ENCODE data around the gene SIK2.
A peak's percentile ranks its signal among the peaks of the same experiment; 100 is the strongest.

SIK2 gene

GRCh38 chr11:111722501-111722900, 120.3 kb downstream of the SIK2 start:
- TF ChIP-seq RARB (CRISPR knock-in tag; IDR thresholded peaks at IDR 0.05) (no peak), CREB5 (CRISPR knock-in tag; IDR thresholded peaks at IDR 0.05; ENCODE audit: low read depth) (no peak), PPARA (CRISPR knock-in tag; IDR thresholded peaks at IDR 0.05; ENCODE audit: borderline replicate concordance) (no peak), OSR1 (CRISPR knock-in tag; IDR thresholded peaks at IDR 0.05) (no peak), CSRNP3 (CRISPR knock-in tag; IDR thresholded peaks at IDR 0.05) (no peak), SNAI2 (CRISPR knock-in tag; IDR thresholded peaks at IDR 0.05) (no peak), ZNF565 (CRISPR knock-in tag; conservative IDR thresholded peaks at IDR 0.05; ENCODE audit: low read depth) (no peak), ISL1 (CRISPR knock-in tag; IDR thresholded peaks at IDR 0.05) (no peak), ZNF70 (CRISPR knock-in tag; IDR thresholded peaks at IDR 0.05) (no peak), PATZ1 (CRISPR knock-in tag; IDR thresholded peaks at IDR 0.05; ENCODE audit: borderline replicate concordance) (no peak), CSDC2 (CRISPR knock-in tag; IDR thresholded peaks at IDR 0.05) (no peak), POU6F1 (CRISPR knock-in tag; IDR thresholded peaks at IDR 0.05; ENCODE audit: borderline replicate concordance, low read depth) (no peak), TOX (CRISPR knock-in tag; IDR thresholded peaks at IDR 0.05; ENCODE audit: borderline replicate concordance) (no peak), GLIS3 (CRISPR knock-in tag; IDR thresholded peaks at IDR 0.05) (no peak), ZFP3 (CRISPR knock-in tag; IDR thresholded peaks at IDR 0.05) (no peak), ESRRG (CRISPR knock-in tag; IDR thresholded peaks at IDR 0.05) (no peak)
- no peak for ATAC-seq

- ATAC-seq = peak; percentile 20; the same call in 2 of the 3 replicates
- TF ChIP-seq TOX (CRISPR knock-in tag; IDR thresholded peaks at IDR 0.05; ENCODE audit: borderline replicate concordance) (no peak), TSHZ2 (CRISPR knock-in tag; IDR thresholded peaks at IDR 0.05) (no peak), CSRNP3 (CRISPR knock-in tag; IDR thresholded peaks at IDR 0.05) (no peak), ARNTL (CRISPR knock-in tag; IDR thresholded peaks at IDR 0.05; ENCODE audit: borderline replicate concordance, low read depth) (no peak), ESRRG (CRISPR knock-in tag; IDR thresholded peaks at IDR 0.05) (no peak), PPARA (CRISPR knock-in tag; IDR thresholded peaks at IDR 0.05; ENCODE audit: borderline replicate concordance) (no peak), ISL1 (CRISPR knock-in tag; IDR thresholded peaks at IDR 0.05) (no peak), ZNF70 (CRISPR knock-in tag; IDR thresholded peaks at IDR 0.05) (no peak), ZC3H10 (CRISPR knock-in tag; IDR thresholded peaks at IDR 0.05) (no peak), PATZ1 (CRISPR knock-in tag; IDR thresholded peaks at IDR 0.05; ENCODE audit: borderline replicate concordance) (no peak), ZFP30 (CRISPR knock-in tag; IDR thresholded peaks at IDR 0.05) (no peak), RARB (CRISPR knock-in tag; IDR thresholded peaks at IDR 0.05) (no peak), ZNF8 (CRISPR knock-in tag; IDR thresholded peaks at IDR 0.05) (no peak), ZNF565 (CRISPR knock-in tag; conservative IDR thresholded peaks at IDR 0.05; ENCODE audit: low read depth) (no peak), GLIS3 (CRISPR knock-in tag; IDR thresholded peaks at IDR 0.05) (no peak), BACH2 (CRISPR knock-in tag; IDR thresholded peaks at IDR 0.05; ENCODE audit: borderline replicate concordance) (no peak)
These were observed 121.3 kb downstream of the SIK2 start for GRCh38 chr11:111723595-111723994.
